H1 (cell line): ENCODE results near the gene CRTAC1.

Experiments used
- ATF3 ChIP-seq: IDR thresholded peaks from 2 replicates; pipeline ENCODE4 v1.6.1; 2011; ENCODE audit warnings: low read depth, mild to moderate bottlenecking, low read length; ENCODE audit not compliant: insufficient read depth
- CTCF ChIP-seq, 3 experiments: IDR thresholded peaks; 1 replicate in 2 of 3; 2 replicates in 1 of 3; pipeline versions ENCODE4 v1.5.1 to v1.6.1; 2011; ENCODE audit warnings: low read length in 3 of 3, mild to moderate bottlenecking in 3 of 3, inconsistent platforms in 2 of 3, low read depth in 1 of 3, moderate library complexity in 1 of 3; ENCODE audit not compliant: insufficient read depth in 1 of 3; ENCODE audit errors: control extremely low read depth in 1 of 3
- EGR1 ChIP-seq: IDR thresholded peaks from 2 replicates; pipeline ENCODE4 v1.6.1; 2011; ENCODE audit warnings: low read depth, low read length, borderline replicate concordance
- JUN ChIP-seq: IDR thresholded peaks from 2 replicates; pipeline ENCODE4 v1.6.1; 2011; ENCODE audit warnings: low read depth, mild to moderate bottlenecking, improper control_type of control experiment, low read length
- KDM1A ChIP-seq: fragments of 200-600, 300-600 bp; sonication (generic); IDR thresholded peaks from 2 replicates; pipeline ENCODE4 v1.7.1; 2016; ENCODE audit warnings: mild to moderate bottlenecking, low read length, borderline replicate concordance
- POLR2AphosphoS5 ChIP-seq: IDR thresholded peaks from 2 replicates; pipeline ENCODE4 v1.6.1; 2011; ENCODE audit warnings: low read depth, low read length
- RAD21 ChIP-seq, 2 experiments: IDR thresholded peaks in 1 of 2; conservative IDR thresholded peaks in 1 of 2; 2 replicates each; pipeline ENCODE4 v1.6.1; 2011; ENCODE audit warnings: low read depth in 2 of 2, low read length in 2 of 2, improper control_type of control experiment in 1 of 2, inconsistent platforms in 1 of 2, mild to moderate bottlenecking in 1 of 2, moderate library complexity in 1 of 2
- SAP30 ChIP-seq: fragments of 300-600 bp; sonication (generic); IDR thresholded peaks from 2 replicates; pipeline ENCODE4 v1.7.1; 2012; ENCODE audit warnings: low read length, moderate library complexity, mild to moderate bottlenecking, inconsistent platforms; ENCODE audit not compliant: insufficient read depth, insufficient replicate concordance
- SIN3A ChIP-seq, 2 experiments: IDR thresholded peaks in 1 of 2; conservative IDR thresholded peaks in 1 of 2; 2 replicates each; pipeline ENCODE4 v1.6.1; 2011 to 2012; ENCODE audit warnings: low read length in 2 of 2, improper control_type of control experiment in 1 of 2, low read depth in 1 of 2, mild to moderate bottlenecking in 1 of 2
- SIX5 ChIP-seq: IDR thresholded peaks from 2 replicates; pipeline ENCODE4 v1.6.1; 2011; ENCODE audit warnings: mild to moderate bottlenecking, low read depth, low read length
- TAF1 ChIP-seq: IDR thresholded peaks from 2 replicates; pipeline ENCODE4 v1.6.1; 2011; ENCODE audit warnings: mild to moderate bottlenecking, low read depth, low read length
- TCF12 ChIP-seq: IDR thresholded peaks from 2 replicates; pipeline ENCODE4 v1.6.1; 2011; ENCODE audit warnings: low read depth, mild to moderate bottlenecking, low read length
- USF2 ChIP-seq: IDR thresholded peaks from 2 replicates; pipeline ENCODE4 v1.6.1; 2011; ENCODE audit warnings: low read length, improper control_type of control experiment
- YY1 ChIP-seq: IDR thresholded peaks from 2 replicates; pipeline ENCODE4 v1.6.1; 2011; ENCODE audit warnings: low read depth, mild to moderate bottlenecking, low read length

GRCh38 chr10:97919012-97919411, 111.4 kb downstream of the CRTAC1 start:
- no peak for TF ChIP-seq CTCF (IDR thresholded peaks at IDR 0.05; ENCODE audit: control extremely low read depth in 1 of 3, insufficient read depth in 1 of 3, low read depth in 1 of 3, low read length in 3 of 3)
- TF ChIP-seq POLR2AphosphoS5, result no peak
- no peak for TF ChIP-seq TCF12
- TF ChIP-seq JUN, result no peak
- no peak for TF ChIP-seq SIX5
- no peak for TF ChIP-seq RAD21 (IDR thresholded peaks at IDR 0.05 in 1 of 2, conservative IDR thresholded peaks at IDR 0.05 in 1 of 2; ENCODE audit: low read depth in 2 of 2, low read length in 2 of 2)
- TF ChIP-seq ATF3, result no peak
- TF ChIP-seq SIN3A (conservative IDR thresholded peaks at IDR 0.05 in 1 of 2, IDR thresholded peaks at IDR 0.05 in 1 of 2; ENCODE audit: low read depth in 1 of 2, low read length in 2 of 2), result no peak
- TF ChIP-seq SAP30, result no peak
- no peak for TF ChIP-seq KDM1A
- TF ChIP-seq YY1, result no peak
- no peak for TF ChIP-seq TAF1
- TF ChIP-seq EGR1, result no peak
- TF ChIP-seq USF2, result no peak
